ENCODE data around the gene IRAK1.

The IRAK1 gene

GRCh38 chrX:153971450-153972367, 48.0 kb downstream of the IRAK1 start, which contains the start of gene HCFC1:
Gene HCFC1, minus strand, starts transcription at chrX:153971818. Its CDS starts 978 bp downstream, at chrX:153970840.
- Histone ChIP-seq H3K4me3 (ENCODE audit: low read length) (peak within 1 kb of the TSS; percentile 94), H3K4me2 (ENCODE audit: low read length) (peak within 1 kb of the TSS; percentile 68), H3K27ac (ENCODE audit: low read depth, low read length) (peak within 1 kb of the TSS; percentile 96), H3K4me1 (ENCODE audit: control insufficient read depth, low read length) (peaks cover 39% of the 10 kb centered on the region), H4K20me1 (ENCODE audit: control insufficient read depth, insufficient read depth, low read depth, low read length) (peaks cover 7% of the 10 kb centered on the region), H3K27me3 (ENCODE audit: control insufficient read depth, low read length) (no peaks in the 10 kb centered on the region), H3K9me2 (replicated peaks; ENCODE audit: control insufficient read depth, low read length) (no peaks in the 10 kb centered on the region), H3F3A (ENCODE audit: control insufficient read depth, insufficient read depth) (0 out of 2 replicates have a peak, but pooled peaks cover 3% of the 10 kb centered on the region), H3K9me3 (ENCODE audit: control insufficient read depth, insufficient read depth, low read length) (no peaks in the 10 kb centered on the region), H3K79me2 (ENCODE audit: control insufficient read depth, low read length) (peaks cover 68% of the 10 kb centered on the region), H3K36me3 (ENCODE audit: control insufficient read depth, low read length) (peaks cover 45% of the 10 kb centered on the region)
- TF ChIP-seq CTCF (IDR thresholded peaks at IDR 0.05; ENCODE audit: low read depth, low read length, poor library complexity, severe bottlenecking) = no peak
- no peak for TF ChIP-seq EZH2phosphoT487 (IDR thresholded peaks at IDR 0.05; ENCODE audit: borderline replicate concordance, low read length)

GRCh38 chrX:153971124-153971449, 48.6 kb downstream of the IRAK1 start:
- no peaks in the 10 kb centered on the region for H3K9me3 ChIP-seq (ENCODE audit: control insufficient read depth, insufficient read depth, low read length)
- H3F3A ChIP-seq (ENCODE audit: control insufficient read depth, insufficient read depth) = 0 out of 2 replicates have a peak, but pooled peaks cover 3% of the 10 kb centered on the region
- peak overlapping the region; percentile 96 for H3K27ac ChIP-seq (ENCODE audit: low read depth, low read length)
- peaks cover 74% of the 10 kb centered on the region for H3K79me2 ChIP-seq (ENCODE audit: control insufficient read depth, low read length)
- no peak for TF ChIP-seq EZH2phosphoT487 (IDR thresholded peaks at IDR 0.05; ENCODE audit: borderline replicate concordance, low read length)
- TF ChIP-seq CTCF (IDR thresholded peaks at IDR 0.05; ENCODE audit: low read depth, low read length, poor library complexity, severe bottlenecking) = no peak
- peaks cover 44% of the 10 kb centered on the region for H3K4me1 ChIP-seq (ENCODE audit: control insufficient read depth, low read length)
- H3K36me3 ChIP-seq (ENCODE audit: control insufficient read depth, low read length) = peaks cover 52% of the 10 kb centered on the region
- peak overlapping the region; percentile 68 for H3K4me2 ChIP-seq (ENCODE audit: low read length)
- H3K9me2 ChIP-seq (replicated peaks; ENCODE audit: control insufficient read depth, low read length) = no peaks in the 10 kb centered on the region
- H4K20me1 ChIP-seq (ENCODE audit: control insufficient read depth, insufficient read depth, low read depth, low read length) = peaks cover 7% of the 10 kb centered on the region
- H3K4me3 ChIP-seq (ENCODE audit: low read length) = peak overlapping the region; percentile 94
- H3K27me3 ChIP-seq (ENCODE audit: control insufficient read depth, low read length) = no peaks in the 10 kb centered on the region

- peak overlapping the region; percentile 94 for H3K4me3 ChIP-seq (ENCODE audit: low read length)
- no peak for TF ChIP-seq CTCF (IDR thresholded peaks at IDR 0.05; ENCODE audit: low read depth, low read length, poor library complexity, severe bottlenecking)
- no peak for TF ChIP-seq EZH2phosphoT487 (IDR thresholded peaks at IDR 0.05; ENCODE audit: borderline replicate concordance, low read length)
- peaks cover 80% of the 10 kb centered on the region for H3K79me2 ChIP-seq (ENCODE audit: control insufficient read depth, low read length)
- H3K36me3 ChIP-seq (ENCODE audit: control insufficient read depth, low read length) = peaks cover 57% of the 10 kb centered on the region
- no peaks in the 10 kb centered on the region for H3K9me3 ChIP-seq (ENCODE audit: control insufficient read depth, insufficient read depth, low read length)
- no peaks in the 10 kb centered on the region for H3K9me2 ChIP-seq (replicated peaks; ENCODE audit: control insufficient read depth, low read length)
- H4K20me1 ChIP-seq (ENCODE audit: control insufficient read depth, insufficient read depth, low read depth, low read length) = peaks cover 7% of the 10 kb centered on the region
- H3K27ac ChIP-seq (ENCODE audit: low read depth, low read length) = peak overlapping the region; percentile 96
- H3K27me3 ChIP-seq (ENCODE audit: control insufficient read depth, low read length) = no peaks in the 10 kb centered on the region
- peak overlapping the region; percentile 96 for H3K4me2 ChIP-seq (ENCODE audit: low read length)
- 0 out of 2 replicates have a peak, but pooled peaks cover 3% of the 10 kb centered on the region for H3F3A ChIP-seq (ENCODE audit: control insufficient read depth, insufficient read depth)
- peaks cover 46% of the 10 kb centered on the region for H3K4me1 ChIP-seq (ENCODE audit: control insufficient read depth, low read length)
Observed at GRCh38 chrX:153970357-153971123, 49.2 kb downstream of the IRAK1 start.

Data from DOHH2 (cell line).